ENCODE data around the gene KIF22. TPM values are rescaled to one million over a fixed set of nuclear protein-coding genes. Genes with fewer than 3 reads are reported as not detected.

Gene KIF22
- total RNA-seq, 6 experiments from 2014 or later, result 9.8 to 27.1 (median 24.7) TPM

DNA sequence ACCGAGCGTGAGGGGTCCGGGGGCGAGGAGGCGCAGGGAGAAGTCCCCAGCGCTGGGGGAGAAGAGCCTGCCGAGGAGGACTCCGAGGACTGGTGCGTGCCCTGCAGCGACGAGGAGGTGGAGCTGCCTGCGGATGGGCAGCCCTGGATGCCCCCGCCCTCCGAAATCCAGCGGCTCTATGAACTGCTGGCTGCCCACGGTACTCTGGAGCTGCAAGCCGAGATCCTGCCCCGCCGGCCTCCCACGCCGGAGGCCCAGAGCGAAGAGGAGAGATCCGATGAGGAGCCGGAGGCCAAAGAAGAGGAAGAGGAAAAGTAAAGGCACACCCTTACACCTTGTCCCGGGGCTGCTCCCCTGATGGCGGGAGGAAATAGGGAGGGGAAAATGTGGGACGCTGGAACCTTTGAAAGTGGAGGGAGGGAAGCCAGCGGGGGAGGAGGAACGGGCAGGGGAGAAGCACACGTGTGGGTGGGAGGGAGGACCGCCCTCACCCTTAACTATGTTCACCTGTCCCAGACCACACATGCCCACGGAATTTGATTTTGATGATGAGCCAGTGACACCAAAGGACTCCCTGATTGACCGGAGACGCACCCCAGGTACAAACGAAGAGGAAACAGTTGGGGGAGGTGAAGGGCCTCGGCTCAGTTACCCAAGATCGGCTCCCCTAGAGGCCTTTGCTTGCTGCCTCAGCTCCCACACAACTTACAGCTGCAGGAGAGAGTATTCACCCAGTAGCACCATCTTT is 26.3 kb downstream of the KIF22 start:
- peak; percentile 78 to 84 (median 81) for DNase-seq
- peak; percentile 39 to 64 (median 62) for ATAC-seq
- H3K27ac ChIP-seq, result peak overlapping the region; percentile 78 to 88 (median 87)
- H3K27me3 ChIP-seq, result no peaks in the 10 kb centered on the region
- H3K9me3 ChIP-seq, result no peaks in the 10 kb centered on the region
- H3K4me3 ChIP-seq, result peak overlapping the region; percentile 66 to 89 (median 77)
- H3K4me1 ChIP-seq, result peaks cover 0 to 48% (median 16%) of the 10 kb centered on the region in 4 donors
- 0% methylated on average over 22 of the region's 37 CpGs for WGBS (ENCODE audit: insufficient coverage, low coverage, low lambda C conversion rate, missing lambda C conversion rate)
- intact Hi-C loops (cut with DNase I), result loop anchor here in 1 of 2 donors (10.0 kb wide), 1 partner anchor 178 kb away; the partner anchor contains the start of genes HIRIP3 and INO80E
- H3K36me3 ChIP-seq, result no peaks in the 10 kb centered on the region
- no peak for TF ChIP-seq POLR2A (IDR thresholded peaks at IDR 0.05)
- TF ChIP-seq, protein P1, sequence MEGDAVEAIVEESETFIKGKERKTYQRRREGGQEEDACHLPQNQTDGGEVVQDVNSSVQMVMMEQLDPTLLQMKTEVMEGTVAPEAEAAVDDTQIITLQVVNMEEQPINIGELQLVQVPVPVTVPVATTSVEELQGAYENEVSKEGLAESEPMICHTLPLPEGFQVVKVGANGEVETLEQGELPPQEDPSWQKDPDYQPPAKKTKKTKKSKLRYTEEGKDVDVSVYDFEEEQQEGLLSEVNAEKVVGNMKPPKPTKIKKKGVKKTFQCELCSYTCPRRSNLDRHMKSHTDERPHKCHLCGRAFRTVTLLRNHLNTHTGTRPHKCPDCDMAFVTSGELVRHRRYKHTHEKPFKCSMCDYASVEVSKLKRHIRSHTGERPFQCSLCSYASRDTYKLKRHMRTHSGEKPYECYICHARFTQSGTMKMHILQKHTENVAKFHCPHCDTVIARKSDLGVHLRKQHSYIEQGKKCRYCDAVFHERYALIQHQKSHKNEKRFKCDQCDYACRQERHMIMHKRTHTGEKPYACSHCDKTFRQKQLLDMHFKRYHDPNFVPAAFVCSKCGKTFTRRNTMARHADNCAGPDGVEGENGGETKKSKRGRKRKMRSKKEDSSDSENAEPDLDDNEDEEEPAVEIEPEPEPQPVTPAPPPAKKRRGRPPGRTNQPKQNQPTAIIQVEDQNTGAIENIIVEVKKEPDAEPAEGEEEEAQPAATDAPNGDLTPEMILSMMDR (IDR thresholded peaks at IDR 0.05), result no peak

DNA sequence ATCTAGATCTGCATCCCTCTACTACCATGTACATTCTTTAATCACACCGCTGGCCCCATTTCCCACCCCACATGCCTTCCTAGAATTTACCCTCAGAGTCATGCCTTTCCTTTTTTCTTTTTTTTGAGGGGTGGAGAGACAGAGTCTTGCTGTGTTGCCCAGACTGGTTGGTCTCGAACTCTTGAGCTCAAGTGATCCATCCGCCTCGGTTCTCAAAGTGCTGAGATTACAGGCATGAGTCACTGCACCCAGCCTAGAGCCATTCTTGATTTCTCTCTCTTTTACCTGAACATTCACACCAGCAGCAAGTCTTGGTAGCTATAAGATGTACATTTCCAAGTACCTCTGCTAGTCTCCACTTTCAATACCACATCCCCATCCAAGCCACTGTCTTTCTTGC is 27.5 kb downstream of the KIF22 start:
- Histone ChIP-seq H3K9me3 (no peaks in the 10 kb centered on the region), H3K27me3 (no peaks in the 10 kb centered on the region), H3K27ac (no peak overlapping the region), H3K4me3 (no peak overlapping the region), H3K4me1 (peaks cover 0 to 50% (median 18%) of the 10 kb centered on the region in 4 donors), H3K36me3 (no peaks in the 10 kb centered on the region)
- intact Hi-C loops (cut with DNase I), result loop anchor here in 1 of 2 donors (10.0 kb wide), 1 partner anchor 177 kb away; the partner anchor contains the start of genes HIRIP3 and INO80E
- DNase-seq (no peak), ATAC-seq (no peak)
- TF ChIP-seq, protein P1 (IDR thresholded peaks at IDR 0.05), result no peak
- no peak for TF ChIP-seq POLR2A (IDR thresholded peaks at IDR 0.05)
- 84% methylated on average over 2 of the region's 4 CpGs for WGBS (ENCODE audit: insufficient coverage, low coverage, low lambda C conversion rate, missing lambda C conversion rate)

DNA sequence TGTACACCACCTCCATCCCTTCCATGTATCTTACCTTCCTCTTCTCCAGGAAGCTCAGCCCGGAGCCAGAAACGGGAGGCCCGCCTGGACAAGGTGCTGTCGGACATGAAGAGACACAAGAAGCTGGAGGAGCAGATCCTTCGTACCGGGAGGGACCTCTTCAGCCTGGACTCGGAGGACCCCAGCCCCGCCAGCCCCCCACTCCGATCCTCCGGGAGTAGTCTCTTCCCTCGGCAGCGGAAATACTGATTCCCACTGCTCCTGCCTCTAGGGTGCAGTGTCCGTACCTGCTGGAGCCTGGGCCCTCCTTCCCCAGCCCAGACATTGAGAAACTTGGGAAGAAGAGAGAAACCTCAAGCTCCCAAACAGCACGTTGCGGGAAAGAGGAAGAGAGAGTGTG is 29.0 kb downstream of the KIF22 start:
- no peaks in the 10 kb centered on the region for H3K36me3 ChIP-seq
- peaks cover 0 to 54% (median 23%) of the 10 kb centered on the region in 4 donors for H3K4me1 ChIP-seq
- ATAC-seq, result no peak
- DNase-seq, result no peak
- no peak overlapping the region for H3K27ac ChIP-seq
- TF ChIP-seq POLR2A (IDR thresholded peaks at IDR 0.05), result no peak
- TF ChIP-seq, protein P1 (IDR thresholded peaks at IDR 0.05), result no peak
- H3K9me3 ChIP-seq, result no peaks in the 10 kb centered on the region
- WGBS (ENCODE audit: insufficient coverage, low coverage, low lambda C conversion rate, missing lambda C conversion rate), result 71% methylated on average over 12 of the region's 15 CpGs
- H3K4me3 ChIP-seq, result no peak overlapping the region
- intact Hi-C loops (cut with DNase I), result loop anchor here in 1 of 2 donors (10.0 kb wide), 1 partner anchor 175 kb away; the partner anchor contains the start of genes HIRIP3 and INO80E
- no peaks in the 10 kb centered on the region for H3K27me3 ChIP-seq

DNA sequence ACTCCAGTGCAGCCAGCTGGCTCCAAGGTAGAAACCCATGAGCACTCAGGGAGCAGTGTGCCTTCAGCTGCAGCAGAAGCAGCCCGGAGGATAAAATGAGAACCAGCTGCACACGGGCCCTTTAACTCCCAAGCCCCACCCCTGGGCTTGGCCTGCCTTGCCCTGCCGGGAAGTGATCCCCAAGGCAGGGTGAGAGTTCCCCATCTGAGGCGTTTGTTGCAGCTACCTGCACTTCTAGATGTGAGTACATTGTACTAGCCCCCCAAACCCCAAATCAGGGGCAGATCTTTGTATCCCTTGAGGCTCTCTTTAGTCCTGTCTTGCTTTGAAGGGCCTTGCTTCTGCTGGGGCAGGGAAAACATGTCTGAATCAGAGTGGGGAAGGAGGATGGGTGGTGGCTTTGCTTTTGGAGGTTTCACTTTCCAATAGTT is 29.7 kb downstream of the KIF22 start, which contains the start of gene MVP:
TSS of gene MVP (plus strand) at position 192 of the 431 bp plus-strand sequence. CDS start 10,088 bp downstream, outside the sequence.
- ATAC-seq, result peak; percentile 48 to 51 (median 50)

More for the DNA sequence above, 29.7 kb downstream of the KIF22 start, which contains the start of gene MVP:
- 0% methylated on average over 2 of the region's 4 CpGs for WGBS (ENCODE audit: insufficient coverage, low coverage, low lambda C conversion rate, missing lambda C conversion rate)
- H3K4me1 ChIP-seq, result peaks cover 0 to 51% (median 25%) of the 10 kb centered on the region in 4 donors
- H3K27ac ChIP-seq, result peak within 1 kb of the TSS; percentile 68 to 89 (median 74)
- intact Hi-C loops (cut with DNase I), result no loop called here
- peak within 1 kb of the TSS; percentile 65 to 79 (median 79) for H3K4me3 ChIP-seq
- DNase-seq, result peak; percentile 77 to 84 (median 77)
- no peaks in the 10 kb centered on the region for H3K27me3 ChIP-seq
- TF ChIP-seq, protein P1 (IDR thresholded peaks at IDR 0.05), result no peak
- TF ChIP-seq POLR2A (IDR thresholded peaks at IDR 0.05), result peak; percentile 36
- H3K9me3 ChIP-seq, result no peaks in the 10 kb centered on the region
- H3K36me3 ChIP-seq, result no peaks in the 10 kb centered on the region

Measured in right lobe of liver (tissue), 6 donors.